ENCODE data around the gene KIF6. TPM values are rescaled to one million over a fixed set of nuclear protein-coding genes. Genes with fewer than 3 reads are reported as not detected.

The KIF6 gene
- total RNA-seq, 2 experiments from 2014 or later, result not detected

DNA sequence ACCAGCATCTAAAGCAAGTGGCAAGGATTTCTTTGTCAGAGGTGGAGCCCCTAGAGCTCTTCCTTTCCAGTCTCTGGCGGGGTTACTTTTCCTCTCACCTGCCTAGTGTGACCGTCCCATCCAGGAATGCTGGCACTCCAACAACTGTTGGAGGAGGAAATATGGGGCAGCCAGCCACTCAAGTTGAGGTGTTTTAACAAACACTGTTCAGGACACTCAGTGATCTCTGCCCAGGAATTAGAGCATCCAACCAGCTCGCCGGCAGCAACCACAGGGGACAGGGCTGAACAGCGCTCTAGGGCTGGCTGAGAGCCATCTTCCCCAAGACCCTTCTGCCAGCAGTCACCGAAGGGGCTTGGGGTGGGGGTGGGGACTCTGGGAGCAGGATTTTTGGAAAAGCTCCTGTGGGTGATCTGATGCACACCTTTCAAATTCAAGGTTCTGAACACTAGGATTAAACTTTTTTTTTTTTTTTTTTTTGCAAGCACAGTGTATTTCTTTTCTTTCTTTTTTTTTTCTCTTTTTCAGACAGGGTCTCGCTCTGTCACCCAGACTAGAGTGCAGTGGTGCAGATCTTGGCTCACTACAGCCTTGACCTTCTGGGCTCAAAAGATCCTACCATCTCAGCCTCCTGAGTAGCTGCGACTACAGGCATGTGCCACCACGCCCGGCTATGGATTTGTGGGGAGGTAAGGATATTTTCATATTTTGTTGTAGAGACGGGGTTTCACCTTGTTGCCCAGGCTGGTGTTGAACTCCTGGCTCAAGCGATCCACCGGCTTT is 374.3 kb downstream of the KIF6 start:
- Histone ChIP-seq H3K27me3 (ENCODE audit: control insufficient read depth in 1 of 2, insufficient read depth in 2 of 2, low read length in 2 of 2) (no peaks in the 10 kb centered on the region), H3K4me1 (ENCODE audit: insufficient read depth, low read length) (no peaks in the 10 kb centered on the region), H3K4me3 (ENCODE audit: low read length) (no peak overlapping the region), H3K36me3 (ENCODE audit: insufficient read depth, low read length) (no peaks in the 10 kb centered on the region), H3K27ac (ENCODE audit: low read depth in 1 of 2, low read length in 2 of 2) (no peak overlapping the region), H3K9me3 (ENCODE audit: control insufficient read depth in 1 of 2, insufficient read depth in 1 of 2, low read length in 2 of 2) (no peaks in the 10 kb centered on the region)
- ATAC-seq (ENCODE audit: poor library complexity) (no peak), DNase-seq (no peak)
- Mint-ChIP-seq H3K36me3 (ENCODE audit: low read depth) (no peaks in the 10 kb centered on the region), H3K27ac (no peak overlapping the region), H3K4me3 (no peak overlapping the region), H3K27me3 (peaks cover 5% of the 10 kb centered on the region), H3K9me3 (no peaks in the 10 kb centered on the region), H3K4me1 (ENCODE audit: low read depth) (no peaks in the 10 kb centered on the region)
- POLR2A ChIA-PET, result no interaction called here
- intact Hi-C loops (cut with DNase I, micrococcal nuclease), result loop anchor here in 1 of 2 experiments (10.0 kb wide), 1 partner anchor 954 kb away; no protein-coding TSS in a partner anchor
- TF ChIP-seq, protein P1, sequence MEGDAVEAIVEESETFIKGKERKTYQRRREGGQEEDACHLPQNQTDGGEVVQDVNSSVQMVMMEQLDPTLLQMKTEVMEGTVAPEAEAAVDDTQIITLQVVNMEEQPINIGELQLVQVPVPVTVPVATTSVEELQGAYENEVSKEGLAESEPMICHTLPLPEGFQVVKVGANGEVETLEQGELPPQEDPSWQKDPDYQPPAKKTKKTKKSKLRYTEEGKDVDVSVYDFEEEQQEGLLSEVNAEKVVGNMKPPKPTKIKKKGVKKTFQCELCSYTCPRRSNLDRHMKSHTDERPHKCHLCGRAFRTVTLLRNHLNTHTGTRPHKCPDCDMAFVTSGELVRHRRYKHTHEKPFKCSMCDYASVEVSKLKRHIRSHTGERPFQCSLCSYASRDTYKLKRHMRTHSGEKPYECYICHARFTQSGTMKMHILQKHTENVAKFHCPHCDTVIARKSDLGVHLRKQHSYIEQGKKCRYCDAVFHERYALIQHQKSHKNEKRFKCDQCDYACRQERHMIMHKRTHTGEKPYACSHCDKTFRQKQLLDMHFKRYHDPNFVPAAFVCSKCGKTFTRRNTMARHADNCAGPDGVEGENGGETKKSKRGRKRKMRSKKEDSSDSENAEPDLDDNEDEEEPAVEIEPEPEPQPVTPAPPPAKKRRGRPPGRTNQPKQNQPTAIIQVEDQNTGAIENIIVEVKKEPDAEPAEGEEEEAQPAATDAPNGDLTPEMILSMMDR (IDR thresholded peaks at IDR 0.05), result no peak
- CTCF ChIA-PET, result no interaction called here

DNA sequence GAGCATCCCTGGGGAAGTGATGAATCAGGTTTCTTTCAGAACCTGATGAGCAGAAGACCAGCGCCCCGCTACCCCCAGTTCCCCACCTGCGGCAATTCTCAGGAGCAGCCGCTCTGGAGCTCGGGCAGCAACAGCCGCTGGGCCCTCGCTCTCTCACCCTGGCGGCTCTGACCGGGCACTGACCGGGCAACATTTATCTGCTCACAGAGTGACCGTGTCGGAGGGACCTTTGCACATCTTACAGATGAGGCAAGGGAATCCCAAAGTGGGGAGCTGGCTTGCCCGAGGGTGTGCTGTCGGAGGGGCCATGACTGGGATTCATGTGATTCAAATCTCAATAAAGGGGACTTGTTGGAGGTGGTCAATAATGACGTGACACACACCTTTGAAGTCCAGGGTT is 376.5 kb downstream of the KIF6 start:
- ChIA-PET POLR2A (no interaction called here), CTCF (no interaction called here)
- TF ChIP-seq, protein P1 (IDR thresholded peaks at IDR 0.05), result no peak
- H3K4me1 Mint-ChIP-seq (ENCODE audit: low read depth), result no peaks in the 10 kb centered on the region
- H3K36me3 ChIP-seq (ENCODE audit: insufficient read depth, low read length), result no peaks in the 10 kb centered on the region
- DNase-seq, result no peak
- no peaks in the 10 kb centered on the region for H3K4me1 ChIP-seq (ENCODE audit: insufficient read depth, low read length)
- no peaks in the 10 kb centered on the region for H3K9me3 ChIP-seq (ENCODE audit: control insufficient read depth in 1 of 2, insufficient read depth in 1 of 2, low read length in 2 of 2)
- no peaks in the 10 kb centered on the region for H3K9me3 Mint-ChIP-seq
- H3K27ac ChIP-seq (ENCODE audit: low read depth in 1 of 2, low read length in 2 of 2), result no peak overlapping the region
- intact Hi-C loops (cut with DNase I, micrococcal nuclease), result loop anchor here (5.0 kb wide), 2 partner anchors 959 to 1679 kb away; no protein-coding TSS in a partner anchor
- no peaks in the 10 kb centered on the region for H3K27me3 ChIP-seq (ENCODE audit: control insufficient read depth in 1 of 2, insufficient read depth in 2 of 2, low read length in 2 of 2)
- no peak overlapping the region for H3K27ac Mint-ChIP-seq
- ATAC-seq (ENCODE audit: poor library complexity), result no peak
- H3K36me3 Mint-ChIP-seq (ENCODE audit: low read depth), result no peaks in the 10 kb centered on the region
- peaks cover 5% of the 10 kb centered on the region for H3K27me3 Mint-ChIP-seq
- H3K4me3 ChIP-seq (ENCODE audit: low read length), result no peak overlapping the region
- no peak overlapping the region for H3K4me3 Mint-ChIP-seq

DNA sequence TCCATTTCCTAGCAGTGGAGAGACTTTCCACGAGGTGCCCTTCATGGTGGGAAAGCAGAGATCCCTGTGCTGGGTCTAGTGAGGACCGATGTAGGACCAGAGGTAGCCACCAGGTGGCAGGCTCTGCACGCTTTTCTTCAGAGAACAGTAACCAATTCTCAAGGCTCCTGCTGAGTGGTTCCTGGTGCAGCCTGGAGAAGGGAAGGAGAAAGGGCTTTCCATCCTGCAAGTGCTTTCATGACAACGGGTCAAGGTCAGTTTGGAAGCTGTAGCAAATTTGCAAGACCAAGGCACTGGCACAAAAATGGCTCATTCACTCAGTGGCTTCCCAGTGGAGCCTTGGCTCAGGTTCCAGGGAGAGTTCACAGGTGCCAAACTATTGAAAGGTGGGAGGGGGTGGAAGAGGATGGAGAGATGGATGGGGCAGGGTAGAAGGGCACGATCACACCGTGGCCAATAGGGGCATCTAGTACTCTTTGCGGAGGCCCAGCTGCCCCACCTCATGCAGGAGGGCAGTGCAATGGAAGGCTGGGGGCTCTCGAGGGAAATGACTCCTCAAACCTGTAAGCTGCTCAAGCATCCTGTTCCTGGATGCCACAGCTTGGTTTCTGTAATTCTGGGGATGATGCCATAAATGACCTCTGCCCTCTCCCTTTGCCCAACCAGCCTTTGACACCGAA is 377.2 kb downstream of the KIF6 start:
- Histone ChIP-seq H3K27ac (ENCODE audit: low read depth in 1 of 2, low read length in 2 of 2) (no peak overlapping the region), H3K9me3 (ENCODE audit: control insufficient read depth in 1 of 2, insufficient read depth in 1 of 2, low read length in 2 of 2) (no peaks in the 10 kb centered on the region), H3K4me3 (ENCODE audit: low read length) (no peak overlapping the region), H3K4me1 (ENCODE audit: insufficient read depth, low read length) (no peaks in the 10 kb centered on the region), H3K27me3 (ENCODE audit: control insufficient read depth in 1 of 2, insufficient read depth in 2 of 2, low read length in 2 of 2) (no peaks in the 10 kb centered on the region), H3K36me3 (ENCODE audit: insufficient read depth, low read length) (no peaks in the 10 kb centered on the region)
- H3K9me3 Mint-ChIP-seq, result no peaks in the 10 kb centered on the region
- H3K4me1 Mint-ChIP-seq (ENCODE audit: low read depth), result no peaks in the 10 kb centered on the region
- ChIA-PET POLR2A (no interaction called here), CTCF (no interaction called here)
- DNase-seq (peak; percentile 20 to 64 (median 37)), ATAC-seq (ENCODE audit: poor library complexity) (peak; percentile 37)
- peaks cover 5% of the 10 kb centered on the region for H3K27me3 Mint-ChIP-seq
- H3K4me3 Mint-ChIP-seq, result no peak overlapping the region
- no peaks in the 10 kb centered on the region for H3K36me3 Mint-ChIP-seq (ENCODE audit: low read depth)
- TF ChIP-seq, protein P1 (IDR thresholded peaks at IDR 0.05), result peak; percentile 84
- intact Hi-C loops (cut with DNase I, micrococcal nuclease), result loop anchor here (5.0 kb wide), 2 partner anchors 959 to 1679 kb away; no protein-coding TSS in a partner anchor
- no peak overlapping the region for H3K27ac Mint-ChIP-seq
